Lower lobe of right lung (tissue), 2 donors: Measurements from ENCODE around the gene NFYC. TPM values are rescaled to one million over a fixed set of nuclear protein-coding genes. Genes with fewer than 3 reads are reported as not detected.
A peak's percentile ranks its signal among the peaks of the same experiment; 100 is the strongest.

Experiments
- ATAC-seq, 2 donors: fragments of 200-7000 bp; cut with Tn5 transposase; one replicate each; pipeline ENCODE4 v1.9.1; 2020 to 2022; ENCODE audit warnings: mild to moderate bottlenecking in 2 of 2, moderate library complexity in 2 of 2
- DNase-seq: peaks from one replicate; pipeline ENCODE4 v3.0.0-alpha.2; 2020
- H3K27ac ChIP-seq: fragments of 200-600 bp; one replicate; pipeline ENCODE4 v1.8.0; 2022
- H3K27me3 ChIP-seq: fragments of 200-600 bp; one replicate; pipeline ENCODE4 v1.8.0; 2022; ENCODE audit warnings: low read depth
- H3K36me3 ChIP-seq: fragments of 200-600 bp; one replicate; pipeline ENCODE4 v1.8.0; 2022; ENCODE audit warnings: mild to moderate bottlenecking
- H3K4me1 ChIP-seq: fragments of 200-600 bp; one replicate; pipeline ENCODE4 v1.8.0; 2022
- H3K4me3 ChIP-seq: fragments of 200-600 bp; one replicate; pipeline ENCODE4 v1.8.0; 2022; ENCODE audit warnings: mild to moderate bottlenecking
- H3K9me3 ChIP-seq: fragments of 200-600 bp; one replicate; pipeline ENCODE4 v1.8.0; 2022
- intact Hi-C: fragments of 100-400 bp; cut with DNase I; formaldehyde crosslinking; loops from one replicate; pipeline ENCODE4 v1.11.0; 2022
- total RNA-seq: library from RNA; stranded (reverse); fragmentation: NEBNext Ultra II Directional; extraction: Animal tissue kit (Norgen Biotek cat#: 25700); gene quantifications from one replicate; pipeline ENCODE4 v1.2.1, GENCODE V29; 2021
- TF ChIP-seq, protein P1 (sequence below): fragments of 200-600 bp; IDR thresholded peaks from one replicate; pipeline ENCODE4 v1.8.0; 2022; ENCODE audit warnings: antibody characterized with exemption, mild to moderate bottlenecking
- donor health status: DM: no; HTN: yes; CAD: no; lungs with severe emphysema.

NFYC gene
- total RNA-seq, 1 donor from 2014 or later = 54.2 TPM

GRCh38 chr1:40772146-40772955 lies 80.8 kb downstream of the NFYC start:
- intact Hi-C loops = no loop called here
- Histone ChIP-seq H3K9me3 (no peaks in the 10 kb centered on the region), H3K4me3 (no peak overlapping the region), H3K27me3 (no peaks in the 10 kb centered on the region), H3K4me1 (no peaks in the 10 kb centered on the region), H3K27ac (no peak overlapping the region), H3K36me3 (peaks cover 58% of the 10 kb centered on the region)
- no peak for ATAC-seq
- TF ChIP-seq, protein P1, sequence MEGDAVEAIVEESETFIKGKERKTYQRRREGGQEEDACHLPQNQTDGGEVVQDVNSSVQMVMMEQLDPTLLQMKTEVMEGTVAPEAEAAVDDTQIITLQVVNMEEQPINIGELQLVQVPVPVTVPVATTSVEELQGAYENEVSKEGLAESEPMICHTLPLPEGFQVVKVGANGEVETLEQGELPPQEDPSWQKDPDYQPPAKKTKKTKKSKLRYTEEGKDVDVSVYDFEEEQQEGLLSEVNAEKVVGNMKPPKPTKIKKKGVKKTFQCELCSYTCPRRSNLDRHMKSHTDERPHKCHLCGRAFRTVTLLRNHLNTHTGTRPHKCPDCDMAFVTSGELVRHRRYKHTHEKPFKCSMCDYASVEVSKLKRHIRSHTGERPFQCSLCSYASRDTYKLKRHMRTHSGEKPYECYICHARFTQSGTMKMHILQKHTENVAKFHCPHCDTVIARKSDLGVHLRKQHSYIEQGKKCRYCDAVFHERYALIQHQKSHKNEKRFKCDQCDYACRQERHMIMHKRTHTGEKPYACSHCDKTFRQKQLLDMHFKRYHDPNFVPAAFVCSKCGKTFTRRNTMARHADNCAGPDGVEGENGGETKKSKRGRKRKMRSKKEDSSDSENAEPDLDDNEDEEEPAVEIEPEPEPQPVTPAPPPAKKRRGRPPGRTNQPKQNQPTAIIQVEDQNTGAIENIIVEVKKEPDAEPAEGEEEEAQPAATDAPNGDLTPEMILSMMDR = no peak
- DNase-seq = no peak

- no peak overlapping the region for H3K27ac ChIP-seq
- ATAC-seq = peak in 1 of 2 donors; percentile 8
Measured at GRCh38 chr1:40773748-40774265, 82.3 kb downstream of the NFYC start.

DNA sequence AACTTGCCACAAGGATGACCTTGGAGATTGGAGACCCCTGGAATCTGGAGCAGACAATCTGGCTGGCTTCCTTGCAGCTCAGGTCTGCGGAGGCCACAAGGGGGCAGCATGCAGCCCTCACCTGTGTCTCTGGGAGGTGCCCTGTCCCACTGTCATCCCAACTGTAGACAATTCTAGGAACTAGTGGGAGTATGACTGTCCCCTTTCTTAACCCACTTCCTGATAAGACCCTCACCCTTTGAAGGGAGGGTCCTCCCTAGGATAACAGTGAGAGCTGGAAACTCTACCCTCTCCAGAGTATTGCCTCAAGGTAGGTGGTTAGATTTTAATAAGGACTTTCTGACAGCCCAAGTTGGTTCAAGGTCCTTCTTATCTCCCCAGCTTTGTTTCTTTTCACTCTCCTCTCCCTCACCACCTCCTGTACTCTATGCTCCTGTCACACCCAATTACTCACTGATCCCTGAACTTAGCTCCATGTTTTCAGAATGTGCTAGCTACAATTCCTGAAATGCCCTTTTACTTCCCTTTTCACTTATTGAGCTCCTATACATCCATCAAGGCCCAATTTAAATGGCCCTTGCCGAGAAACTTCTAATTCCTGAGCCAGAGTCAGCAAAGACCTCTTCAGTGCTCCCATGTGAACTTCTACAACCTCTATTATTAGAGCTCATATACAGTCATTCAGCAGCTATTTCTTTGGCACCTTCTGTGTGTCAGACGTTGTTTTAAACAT lies 82.9 kb downstream of the NFYC start:
- Histone ChIP-seq H3K36me3 (peaks cover 37% of the 10 kb centered on the region), H3K4me3 (no peak overlapping the region), H3K27ac (no peak overlapping the region), H3K9me3 (no peaks in the 10 kb centered on the region), H3K4me1 (no peaks in the 10 kb centered on the region), H3K27me3 (no peaks in the 10 kb centered on the region)
- TF ChIP-seq, protein P1 = peak; percentile 76
- DNase-seq (peak; percentile 69), ATAC-seq (peak; percentile 73 to 78)
- intact Hi-C loops = no loop called here

More at GRCh38 chr1:40773748-40774265, 82.3 kb downstream of the NFYC start:
- H3K36me3 ChIP-seq = peaks cover 43% of the 10 kb centered on the region
- H3K4me3 ChIP-seq = no peak overlapping the region
- TF ChIP-seq, protein P1 = no peak
- H3K9me3 ChIP-seq = no peaks in the 10 kb centered on the region
- no peak for DNase-seq
- H3K4me1 ChIP-seq = no peaks in the 10 kb centered on the region
- no peaks in the 10 kb centered on the region for H3K27me3 ChIP-seq
- intact Hi-C loops = no loop called here

- intact Hi-C loops = no loop called here
Measured at GRCh38 chr1:40776236-40777072, 85.0 kb downstream of the NFYC start.

More at GRCh38 chr1:40776236-40777072, 85.0 kb downstream of the NFYC start:
- TF ChIP-seq, protein P1 = no peak
- H3K36me3 ChIP-seq = peaks cover 17% of the 10 kb centered on the region
- no peaks in the 10 kb centered on the region for H3K9me3 ChIP-seq
- H3K4me1 ChIP-seq = no peaks in the 10 kb centered on the region
- DNase-seq = no peak
- H3K27me3 ChIP-seq = no peaks in the 10 kb centered on the region
- no peak for ATAC-seq
- H3K4me3 ChIP-seq = no peak overlapping the region
- no peak overlapping the region for H3K27ac ChIP-seq
